Measurements from ENCODE around the gene CPAMD8. TPM values are rescaled to one million over a fixed set of nuclear protein-coding genes. Genes with fewer than 3 reads are reported as not detected.
A peak's percentile ranks its signal among the peaks of the same experiment; 100 is the strongest.

CPAMD8 gene
- total RNA-seq (2021; ENCODE audit: unreplicated experiment) (0.20 TPM), Bru-seq, nascent RNA (percentile 2 among the genes with signal in this experiment), BruChase-seq, experiment 1, labeled RNA remaining after a 6-hour chase (not detected), BruChase-seq, experiment 2, labeled RNA remaining after a 2-hour chase (percentile 5 among the genes with signal in this experiment)
- polyA plus RNA-seq (2012) = 0.03 and 0.22 TPM in 2 replicates
- long read RNA-seq = 0 reads

DNA sequence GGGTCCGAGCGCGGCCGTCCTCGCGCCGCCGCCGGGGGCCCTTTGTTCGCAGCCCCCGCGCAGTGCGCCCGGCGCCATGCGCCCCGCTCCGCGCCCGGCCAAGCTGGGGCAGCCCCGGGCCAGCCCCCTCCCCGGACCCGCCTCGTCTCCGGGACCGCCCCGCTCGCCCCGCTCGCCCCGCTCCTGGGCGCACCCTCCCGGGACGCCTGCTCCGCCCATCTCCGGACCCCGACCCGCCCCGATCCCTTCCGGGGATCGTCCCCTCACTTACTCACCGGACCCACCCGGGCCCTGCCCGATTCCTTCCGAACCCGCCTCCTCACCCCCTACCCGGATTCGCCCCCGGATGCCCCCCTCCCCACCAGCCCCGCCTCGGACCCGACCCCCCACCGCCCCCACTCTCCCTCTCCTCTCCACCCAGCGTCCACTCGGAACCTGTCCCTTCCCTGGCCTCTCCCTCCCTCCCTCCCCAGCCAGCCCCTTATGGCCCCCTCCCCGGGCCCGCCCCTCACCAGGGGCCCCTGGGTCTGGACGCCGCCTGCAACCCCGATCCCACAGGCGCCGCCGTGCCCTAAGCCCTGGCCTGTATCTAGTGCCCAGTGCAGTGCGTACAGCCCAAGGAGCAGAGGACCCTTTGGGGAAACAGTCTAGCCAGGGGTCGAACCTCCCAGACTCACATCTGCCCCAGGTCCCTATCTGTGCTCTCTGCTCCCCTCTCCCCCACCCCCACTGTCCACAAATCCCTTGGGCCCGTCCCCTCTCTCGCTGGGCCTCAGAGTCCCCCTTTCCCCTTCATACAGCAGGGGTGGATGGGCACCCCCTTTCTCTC, at the start of gene CPAMD8:
Gene CPAMD8 (minus strand): TSS at position 105 of the 829 bp plus-strand sequence. CDS start 168 bp downstream, outside the sequence.
- Histone ChIP-seq H3K79me2 (ENCODE audit: insufficient read depth, low read length) (no peaks in the 10 kb centered on the region), H3K36me3 (ENCODE audit: control insufficient read depth in 1 of 2, insufficient read depth in 2 of 2, low read length in 2 of 2) (no peaks in the 10 kb centered on the region), H3K27me3 (ENCODE audit: insufficient read depth, low read length) (no peaks in the 10 kb centered on the region), H3K4me2 (ENCODE audit: low read length) (no peak within 1 kb of the TSS), H4K20me1 (ENCODE audit: insufficient read depth) (no peaks in the 10 kb centered on the region), H2AFZ (ENCODE audit: low read depth, low read length, poor library complexity, severe bottlenecking) (no peak within 1 kb of the TSS), H3K4me1 (ENCODE audit: control insufficient read depth in 1 of 2, insufficient read depth in 2 of 2, low read length in 2 of 2) (peaks cover 11 to 31% of the 10 kb centered on the region in 2 experiments), H3K9me3 (ENCODE audit: control insufficient read depth in 1 of 2, insufficient read depth in 1 of 2, low read depth in 1 of 2, low read length in 2 of 2) (no peaks in the 10 kb centered on the region), H3K9me2 (ENCODE audit: insufficient read depth) (no peaks in the 10 kb centered on the region), H3K9ac (ENCODE audit: low read length) (no peak within 1 kb of the TSS), H3K27ac (ENCODE audit: low read depth, low read length) (no peak within 1 kb of the TSS), H3K4me3 (replicated peaks in 1 of 2; ENCODE audit: low read depth in 1 of 2, low read length in 2 of 2) (no peak within 1 kb of the TSS)
- CTCF ChIA-PET = no interaction called here
- ATAC-seq (no peak), DNase-seq (ENCODE audit: low read depth, low spot score) (no peak)
- RAD21 ChIA-PET (ENCODE audit: low non-redundant PET in 1 of 2, low total read pairs in 2 of 2, uncharacterized antibody in 2 of 2, unreplicated experiment in 2 of 2) = no interaction called here
- intact Hi-C loops (cut with micrococcal nuclease) = no loop called here
- POLR2A ChIA-PET = no interaction called here
- no TSS peak for BruUV-seq (replicated peaks)
- TF ChIP-seq, protein P1, sequence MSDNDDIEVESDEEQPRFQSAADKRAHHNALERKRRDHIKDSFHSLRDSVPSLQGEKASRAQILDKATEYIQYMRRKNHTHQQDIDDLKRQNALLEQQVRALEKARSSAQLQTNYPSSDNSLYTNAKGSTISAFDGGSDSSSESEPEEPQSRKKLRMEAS (IDR thresholded peaks at IDR 0.05) = no peak
- TF ChIP-seq, protein P2, sequence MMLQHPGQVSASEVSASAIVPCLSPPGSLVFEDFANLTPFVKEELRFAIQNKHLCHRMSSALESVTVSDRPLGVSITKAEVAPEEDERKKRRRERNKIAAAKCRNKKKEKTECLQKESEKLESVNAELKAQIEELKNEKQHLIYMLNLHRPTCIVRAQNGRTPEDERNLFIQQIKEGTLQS (IDR thresholded peaks at IDR 0.05) = no peak
- TF ChIP-seq RAD21 (IDR thresholded peaks at IDR 0.05; ENCODE audit: low read depth) = no peak
- TF ChIP-seq CEBPB (IDR thresholded peaks at IDR 0.05; ENCODE audit: low read depth) = no peak
- no peak for TF ChIP-seq ZFX (IDR thresholded peaks at IDR 0.05)
- no peak for TF ChIP-seq SIN3A (IDR thresholded peaks at IDR 0.05; ENCODE audit: low read depth)
- TF ChIP-seq, protein P3, sequence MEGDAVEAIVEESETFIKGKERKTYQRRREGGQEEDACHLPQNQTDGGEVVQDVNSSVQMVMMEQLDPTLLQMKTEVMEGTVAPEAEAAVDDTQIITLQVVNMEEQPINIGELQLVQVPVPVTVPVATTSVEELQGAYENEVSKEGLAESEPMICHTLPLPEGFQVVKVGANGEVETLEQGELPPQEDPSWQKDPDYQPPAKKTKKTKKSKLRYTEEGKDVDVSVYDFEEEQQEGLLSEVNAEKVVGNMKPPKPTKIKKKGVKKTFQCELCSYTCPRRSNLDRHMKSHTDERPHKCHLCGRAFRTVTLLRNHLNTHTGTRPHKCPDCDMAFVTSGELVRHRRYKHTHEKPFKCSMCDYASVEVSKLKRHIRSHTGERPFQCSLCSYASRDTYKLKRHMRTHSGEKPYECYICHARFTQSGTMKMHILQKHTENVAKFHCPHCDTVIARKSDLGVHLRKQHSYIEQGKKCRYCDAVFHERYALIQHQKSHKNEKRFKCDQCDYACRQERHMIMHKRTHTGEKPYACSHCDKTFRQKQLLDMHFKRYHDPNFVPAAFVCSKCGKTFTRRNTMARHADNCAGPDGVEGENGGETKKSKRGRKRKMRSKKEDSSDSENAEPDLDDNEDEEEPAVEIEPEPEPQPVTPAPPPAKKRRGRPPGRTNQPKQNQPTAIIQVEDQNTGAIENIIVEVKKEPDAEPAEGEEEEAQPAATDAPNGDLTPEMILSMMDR (IDR thresholded peaks at IDR 0.05 in 2 of 3, conservative IDR thresholded peaks at IDR 0.05 in 1 of 3; ENCODE audit: borderline replicate concordance in 1 of 3, insufficient read depth in 1 of 3, low read depth in 2 of 3, low read length in 2 of 3) = no peak
- TF ChIP-seq SP1 (IDR thresholded peaks at IDR 0.05; ENCODE audit: low read depth) = no peak
- no peak for TF ChIP-seq POLR2AphosphoS5 (IDR thresholded peaks at IDR 0.05; ENCODE audit: low read depth, low read length)
- TF ChIP-seq, protein P4, sequence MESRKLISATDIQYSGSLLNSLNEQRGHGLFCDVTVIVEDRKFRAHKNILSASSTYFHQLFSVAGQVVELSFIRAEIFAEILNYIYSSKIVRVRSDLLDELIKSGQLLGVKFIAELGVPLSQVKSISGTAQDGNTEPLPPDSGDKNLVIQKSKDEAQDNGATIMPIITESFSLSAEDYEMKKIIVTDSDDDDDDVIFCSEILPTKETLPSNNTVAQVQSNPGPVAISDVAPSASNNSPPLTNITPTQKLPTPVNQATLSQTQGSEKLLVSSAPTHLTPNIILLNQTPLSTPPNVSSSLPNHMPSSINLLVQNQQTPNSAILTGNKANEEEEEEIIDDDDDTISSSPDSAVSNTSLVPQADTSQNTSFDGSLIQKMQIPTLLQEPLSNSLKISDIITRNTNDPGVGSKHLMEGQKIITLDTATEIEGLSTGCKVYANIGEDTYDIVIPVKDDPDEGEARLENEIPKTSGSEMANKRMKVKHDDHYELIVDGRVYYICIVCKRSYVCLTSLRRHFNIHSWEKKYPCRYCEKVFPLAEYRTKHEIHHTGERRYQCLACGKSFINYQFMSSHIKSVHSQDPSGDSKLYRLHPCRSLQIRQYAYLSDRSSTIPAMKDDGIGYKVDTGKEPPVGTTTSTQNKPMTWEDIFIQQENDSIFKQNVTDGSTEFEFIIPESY (IDR thresholded peaks at IDR 0.05; ENCODE audit: extremely low read depth, insufficient replicate concordance, low read length) = no peak
- no peak for TF ChIP-seq ZNF274 (IDR thresholded peaks at IDR 0.05; ENCODE audit: low read depth, low read length)
- TF ChIP-seq CBX3 (IDR thresholded peaks at IDR 0.05; ENCODE audit: low read depth) = no peak
- TF ChIP-seq JUND (IDR thresholded peaks at IDR 0.05) = no peak
- TF ChIP-seq EGR1 (IDR thresholded peaks at IDR 0.05; ENCODE audit: low read depth) = no peak
- no peak for TF ChIP-seq EZH2phosphoT487 (IDR thresholded peaks at IDR 0.05; ENCODE audit: borderline replicate concordance)
- TF ChIP-seq SRF (IDR thresholded peaks at IDR 0.05; ENCODE audit: low read depth) = no peak
- TF ChIP-seq, protein P5, sequence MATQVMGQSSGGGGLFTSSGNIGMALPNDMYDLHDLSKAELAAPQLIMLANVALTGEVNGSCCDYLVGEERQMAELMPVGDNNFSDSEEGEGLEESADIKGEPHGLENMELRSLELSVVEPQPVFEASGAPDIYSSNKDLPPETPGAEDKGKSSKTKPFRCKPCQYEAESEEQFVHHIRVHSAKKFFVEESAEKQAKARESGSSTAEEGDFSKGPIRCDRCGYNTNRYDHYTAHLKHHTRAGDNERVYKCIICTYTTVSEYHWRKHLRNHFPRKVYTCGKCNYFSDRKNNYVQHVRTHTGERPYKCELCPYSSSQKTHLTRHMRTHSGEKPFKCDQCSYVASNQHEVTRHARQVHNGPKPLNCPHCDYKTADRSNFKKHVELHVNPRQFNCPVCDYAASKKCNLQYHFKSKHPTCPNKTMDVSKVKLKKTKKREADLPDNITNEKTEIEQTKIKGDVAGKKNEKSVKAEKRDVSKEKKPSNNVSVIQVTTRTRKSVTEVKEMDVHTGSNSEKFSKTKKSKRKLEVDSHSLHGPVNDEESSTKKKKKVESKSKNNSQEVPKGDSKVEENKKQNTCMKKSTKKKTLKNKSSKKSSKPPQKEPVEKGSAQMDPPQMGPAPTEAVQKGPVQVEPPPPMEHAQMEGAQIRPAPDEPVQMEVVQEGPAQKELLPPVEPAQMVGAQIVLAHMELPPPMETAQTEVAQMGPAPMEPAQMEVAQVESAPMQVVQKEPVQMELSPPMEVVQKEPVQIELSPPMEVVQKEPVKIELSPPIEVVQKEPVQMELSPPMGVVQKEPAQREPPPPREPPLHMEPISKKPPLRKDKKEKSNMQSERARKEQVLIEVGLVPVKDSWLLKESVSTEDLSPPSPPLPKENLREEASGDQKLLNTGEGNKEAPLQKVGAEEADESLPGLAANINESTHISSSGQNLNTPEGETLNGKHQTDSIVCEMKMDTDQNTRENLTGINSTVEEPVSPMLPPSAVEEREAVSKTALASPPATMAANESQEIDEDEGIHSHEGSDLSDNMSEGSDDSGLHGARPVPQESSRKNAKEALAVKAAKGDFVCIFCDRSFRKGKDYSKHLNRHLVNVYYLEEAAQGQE (IDR thresholded peaks at IDR 0.05; ENCODE audit: low read depth) = no peak
